Stimulated activated naive CD4-positive, alpha-beta T cell (primary cell): ENCODE results near the gene SMCO1.
A peak's percentile ranks its signal among the peaks of the same experiment; 100 is the strongest.
"Not testable (repeated sequence)": the region's sequence is repeated elsewhere in the genome, so short reads cannot be mapped to it uniquely, and the experiment has no call there.

Experiments used
- DNase-seq, 6 experiments: peaks; one replicate each; lab custom pipeline; 2025; lab: John Stamatoyannopoulos, UW

Gene SMCO1

GRCh38 chr3:196521291-196521690, 6.1 kb upstream of the SMCO1 start:
- not testable (repeated sequence) for DNase-seq

- DNase-seq, result peak in 2 of 6 experiments; percentile 4 to 6
Observed at GRCh38 chr3:196519718-196520082, 4.6 kb upstream of the SMCO1 start.

GRCh38 chr3:196518966-196519717, 4.0 kb upstream of the SMCO1 start:
- DNase-seq, result peak in 4 of 6 experiments; percentile 8 to 16 (median 11)

GRCh38 chr3:196517919-196518318, 2.8 kb upstream of the SMCO1 start:
- DNase-seq, result no peak

GRCh38 chr3:196517162-196517800, 2.1 kb upstream of the SMCO1 start:
- no peak for DNase-seq

GRCh38 chr3:196514350-196514716, 813 bp downstream of the SMCO1 start:
- DNase-seq, result no peak

- DNase-seq, result no peak
Observed at GRCh38 chr3:196513697-196514349, 1.3 kb downstream of the SMCO1 start.

GRCh38 chr3:196511646-196512425, 3.3 kb downstream of the SMCO1 start:
- DNase-seq, result not testable (repeated sequence)

- not testable (repeated sequence) for DNase-seq
Observed at GRCh38 chr3:196511108-196511507, 4.0 kb downstream of the SMCO1 start.

GRCh38 chr3:196506687-196507086, 8.5 kb downstream of the SMCO1 start:
- DNase-seq, result no peak

GRCh38 chr3:196504556-196504955, 10.6 kb downstream of the SMCO1 start:
- no peak for DNase-seq

- DNase-seq, result not testable (repeated sequence)
Observed at GRCh38 chr3:196504077-196504398, 11.1 kb downstream of the SMCO1 start.

GRCh38 chr3:196503196-196504076, 11.7 kb downstream of the SMCO1 start, which contains the start of gene RNF168:
Gene RNF168 (minus strand): TSS chr3:196503768. CDS start chr3:196503173, 595 bp downstream.
- peak; percentile 59 to 89 (median 80) for DNase-seq

- DNase-seq, result peak; percentile 29 to 58 (median 42)
Observed at GRCh38 chr3:196502775-196503195, 12.4 kb downstream of the SMCO1 start.

- DNase-seq, result no peak
Observed at GRCh38 chr3:196501316-196502044, 13.7 kb downstream of the SMCO1 start.

GRCh38 chr3:196499807-196500524, 15.2 kb downstream of the SMCO1 start:
- no peak for DNase-seq

GRCh38 chr3:196499061-196499460, 16.1 kb downstream of the SMCO1 start:
- DNase-seq, result no peak

GRCh38 chr3:196498297-196498696, 16.8 kb downstream of the SMCO1 start:
- no peak for DNase-seq

- DNase-seq, result no peak
Observed at GRCh38 chr3:196496183-196496582, 19.0 kb downstream of the SMCO1 start.

- DNase-seq, result no peak
Observed at GRCh38 chr3:196493292-196493691, 21.9 kb downstream of the SMCO1 start.
